Calu3 (cell line): ENCODE measurements around the gene ETS1. TPM values are rescaled to one million over a fixed set of nuclear protein-coding genes. Genes with fewer than 3 reads are reported as not detected.

Experiments used
- BruUV-seq: library from RNA; stranded (reverse); fragments of 400-500 nt; replicated peaks from 2 replicates; lab custom pipeline; 2021; lab: Mats Ljungman, UMichigan
- CTCF ChIA-PET: fragments of 300-600 bp; sonication (Branson Sonifier 250); formaldehyde crosslinking; loops from one replicate; lab custom pipeline; 2022; ENCODE audit warnings: antibody characterized with exemption; lab: Charles Lee
- DNase-seq: peaks from one replicate; pipeline ENCODE4 v3.0.0; 2022
- H3K27ac Mint-ChIP-seq: one replicate; pipeline ENCODE4 v1.8.0; 2022; ENCODE audit warnings: mixed read lengths; ENCODE audit not compliant: unreplicated experiment
- H3K27me3 Mint-ChIP-seq: one replicate; pipeline ENCODE4 v1.8.0; 2022; ENCODE audit warnings: mixed read lengths; ENCODE audit not compliant: unreplicated experiment
- H3K36me3 Mint-ChIP-seq: one replicate; pipeline ENCODE4 v1.8.0; 2022; ENCODE audit warnings: mild to moderate bottlenecking, moderate library complexity, mixed read lengths; ENCODE audit not compliant: insufficient read depth, unreplicated experiment
- H3K4me1 Mint-ChIP-seq: one replicate; pipeline ENCODE4 v1.8.0; 2022; ENCODE audit warnings: mild to moderate bottlenecking, low read depth, mixed read lengths; ENCODE audit not compliant: unreplicated experiment
- H3K4me3 Mint-ChIP-seq: one replicate; pipeline ENCODE4 v1.8.0; 2022; ENCODE audit warnings: mild to moderate bottlenecking, low read depth, moderate library complexity, mixed read lengths; ENCODE audit not compliant: unreplicated experiment
- H3K9me3 Mint-ChIP-seq: one replicate; pipeline ENCODE4 v1.8.0; 2022; ENCODE audit warnings: low read depth, mixed read lengths; ENCODE audit not compliant: unreplicated experiment
- intact Hi-C: fragments of 100-400 bp; cut with micrococcal nuclease; formaldehyde crosslinking; loops from one replicate; pipeline ENCODE4 v1.10.0; 2022; ENCODE audit not compliant: unreplicated experiment
- total RNA-seq: library from RNA; stranded (reverse); gene quantifications from 2 replicates; pipeline ENCODE4 v1.2.3, GENCODE V29; 2022
- TF ChIP-seq, protein P1 (sequence below): fragments of 200-600 bp; IDR thresholded peaks from one replicate; pipeline ENCODE4 v1.8.0; 2022; ENCODE audit warnings: antibody characterized with exemption; ENCODE audit not compliant: unreplicated experiment

Gene ETS1
- total RNA-seq, 1 experiment from 2014 or later = 38.4 TPM

GRCh38 chr11:128563942-128564641 lies 23.3 kb downstream of the ETS1 start:
- Mint-ChIP-seq H3K27me3 (no peaks in the 10 kb centered on the region), H3K4me3 (no peak overlapping the region), H3K27ac (no peak overlapping the region), H3K9me3 (no peaks in the 10 kb centered on the region), H3K36me3 (no peaks in the 10 kb centered on the region), H3K4me1 (no peaks in the 10 kb centered on the region)
- TF ChIP-seq, protein P1, sequence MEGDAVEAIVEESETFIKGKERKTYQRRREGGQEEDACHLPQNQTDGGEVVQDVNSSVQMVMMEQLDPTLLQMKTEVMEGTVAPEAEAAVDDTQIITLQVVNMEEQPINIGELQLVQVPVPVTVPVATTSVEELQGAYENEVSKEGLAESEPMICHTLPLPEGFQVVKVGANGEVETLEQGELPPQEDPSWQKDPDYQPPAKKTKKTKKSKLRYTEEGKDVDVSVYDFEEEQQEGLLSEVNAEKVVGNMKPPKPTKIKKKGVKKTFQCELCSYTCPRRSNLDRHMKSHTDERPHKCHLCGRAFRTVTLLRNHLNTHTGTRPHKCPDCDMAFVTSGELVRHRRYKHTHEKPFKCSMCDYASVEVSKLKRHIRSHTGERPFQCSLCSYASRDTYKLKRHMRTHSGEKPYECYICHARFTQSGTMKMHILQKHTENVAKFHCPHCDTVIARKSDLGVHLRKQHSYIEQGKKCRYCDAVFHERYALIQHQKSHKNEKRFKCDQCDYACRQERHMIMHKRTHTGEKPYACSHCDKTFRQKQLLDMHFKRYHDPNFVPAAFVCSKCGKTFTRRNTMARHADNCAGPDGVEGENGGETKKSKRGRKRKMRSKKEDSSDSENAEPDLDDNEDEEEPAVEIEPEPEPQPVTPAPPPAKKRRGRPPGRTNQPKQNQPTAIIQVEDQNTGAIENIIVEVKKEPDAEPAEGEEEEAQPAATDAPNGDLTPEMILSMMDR = no peak
- no TSS peak for BruUV-seq
- no peak for DNase-seq
- CTCF ChIA-PET = no interaction called here
- intact Hi-C loops = no loop called here

GRCh38 chr11:128563308-128563707 lies 24.1 kb downstream of the ETS1 start:
- Mint-ChIP-seq H3K9me3 (no peaks in the 10 kb centered on the region), H3K27me3 (no peaks in the 10 kb centered on the region), H3K4me3 (no peak overlapping the region), H3K27ac (no peak overlapping the region), H3K36me3 (no peaks in the 10 kb centered on the region), H3K4me1 (no peaks in the 10 kb centered on the region)
- BruUV-seq = no TSS peak
- TF ChIP-seq, protein P1 = no peak
- CTCF ChIA-PET = no interaction called here
- no peak for DNase-seq
- intact Hi-C loops = no loop called here

- no peak overlapping the region for H3K27ac Mint-ChIP-seq
- intact Hi-C loops = no loop called here
Observed at GRCh38 chr11:128559496-128560103, 27.8 kb downstream of the ETS1 start.

DNA sequence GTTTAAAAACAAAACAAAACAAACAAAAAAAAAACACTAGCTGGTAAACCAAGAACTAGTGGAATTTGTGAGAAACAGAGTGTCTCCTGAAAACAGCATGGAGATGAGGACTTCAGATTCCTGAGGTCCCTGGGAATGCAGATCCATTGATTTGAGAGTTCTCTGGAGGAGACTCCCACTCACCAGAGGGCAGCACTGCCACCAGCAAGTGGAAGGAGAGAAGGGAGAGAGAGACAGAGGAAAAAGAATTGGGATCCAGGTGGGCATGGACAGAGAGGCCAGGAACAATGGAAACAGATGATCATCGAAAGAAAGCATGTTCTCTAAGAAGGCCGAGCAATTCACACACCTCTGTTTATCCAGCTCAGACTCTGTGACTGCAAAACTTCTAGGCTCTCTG lies 31.8 kb downstream of the ETS1 start:
- TF ChIP-seq, protein P1 = no peak
- BruUV-seq = no TSS peak
- DNase-seq = no peak
- Mint-ChIP-seq H3K27me3 (no peaks in the 10 kb centered on the region), H3K9me3 (no peaks in the 10 kb centered on the region), H3K27ac (no peak overlapping the region), H3K4me3 (no peak overlapping the region), H3K4me1 (no peaks in the 10 kb centered on the region), H3K36me3 (no peaks in the 10 kb centered on the region)
- intact Hi-C loops = no loop called here
- CTCF ChIA-PET = no interaction called here

More at GRCh38 chr11:128559496-128560103, 27.8 kb downstream of the ETS1 start:
- no peaks in the 10 kb centered on the region for H3K4me1 Mint-ChIP-seq
- H3K4me3 Mint-ChIP-seq = no peak overlapping the region
- H3K9me3 Mint-ChIP-seq = no peaks in the 10 kb centered on the region
- no peaks in the 10 kb centered on the region for H3K27me3 Mint-ChIP-seq
- TF ChIP-seq, protein P1 = no peak
- CTCF ChIA-PET = no interaction called here
- H3K36me3 Mint-ChIP-seq = no peaks in the 10 kb centered on the region
- no peak for DNase-seq
- no TSS peak for BruUV-seq
